ENCODE results near the gene GLS. TPM values are rescaled to one million over a fixed set of nuclear protein-coding genes. Genes with fewer than 3 reads are reported as not detected.

The GLS gene
- total RNA-seq, 3 donors from 2014 or later (not counting 1 experiment from before 2014, with no cell fraction given) = 279 to 322 (median 285) TPM

DNA sequence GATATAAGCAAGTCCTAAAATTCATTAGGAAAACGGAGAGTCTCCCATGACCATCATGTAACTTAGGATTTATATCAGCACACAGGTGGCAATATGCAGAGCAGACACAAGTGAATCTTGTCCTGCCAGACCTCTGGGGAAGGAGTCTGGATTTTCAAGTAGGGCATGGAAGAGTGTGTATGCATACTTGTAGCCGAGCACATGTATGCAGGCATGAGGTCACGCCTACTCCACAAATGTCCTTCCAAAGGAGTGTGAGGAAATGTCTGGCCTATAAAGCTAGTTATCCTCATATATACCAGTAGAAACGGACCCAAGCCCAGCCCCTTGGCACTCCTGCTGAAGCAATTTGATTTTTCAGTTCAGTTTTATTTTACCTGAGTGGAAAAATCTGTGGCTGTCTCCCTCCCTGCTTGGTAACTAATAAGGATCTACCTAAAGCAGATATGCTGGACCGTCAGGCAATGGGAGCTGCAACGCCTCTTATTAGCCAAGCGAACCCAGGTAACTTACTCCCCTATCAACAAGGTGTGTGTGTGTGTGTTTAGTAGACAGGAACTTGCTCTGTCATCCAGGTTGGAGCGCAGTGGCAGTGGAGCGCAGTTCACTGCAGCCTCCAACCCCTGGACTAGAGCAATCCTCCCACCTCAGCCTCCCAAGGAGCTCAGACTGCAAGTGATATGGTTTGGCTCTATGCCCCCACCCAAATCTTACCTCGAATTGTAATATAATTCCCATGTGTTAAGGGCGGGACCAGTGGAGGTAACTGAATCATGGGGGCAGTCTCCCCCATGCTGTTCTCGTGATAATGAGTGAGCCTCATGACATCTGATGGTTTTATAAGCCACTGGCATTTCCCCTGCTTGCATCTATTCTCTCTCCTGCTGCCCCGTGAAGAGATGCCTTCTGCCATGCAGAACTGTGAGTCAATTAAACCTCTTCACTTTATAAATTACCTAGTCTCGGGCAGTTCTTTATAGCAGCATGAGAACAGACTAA is 130.6 kb downstream of the GLS start:
- Histone ChIP-seq H3K27me3 (ENCODE audit: control insufficient read depth, insufficient read depth, low read length) (no peaks in the 10 kb centered on the region), H3K4me1 (ENCODE audit: control insufficient read depth, insufficient read depth, low read length) (peaks cover 39% of the 10 kb centered on the region), H3K4me3 (ENCODE audit: low read length) (no peak overlapping the region), H3K36me3 (ENCODE audit: control insufficient read depth, insufficient read depth, low read length) (peaks cover 42% of the 10 kb centered on the region), H3K9me3 (ENCODE audit: control insufficient read depth, insufficient read depth, low read length) (no peaks in the 10 kb centered on the region), H3K27ac (ENCODE audit: low read length) (no peak overlapping the region)
- H3K27me3 Mint-ChIP-seq (ENCODE audit: low read depth in 2 of 2) = no peaks in the 10 kb centered on the region
- ATAC-seq = no peak
- intact Hi-C loops (cut with micrococcal nuclease) = no loop called here
- peaks cover 12 to 16% of the 10 kb centered on the region in 2 donors for H3K4me1 Mint-ChIP-seq
- DNase-seq = no peak
- no peaks in the 10 kb centered on the region for H3K9me3 Mint-ChIP-seq
- H3K27ac Mint-ChIP-seq = no peak overlapping the region
- H3K36me3 Mint-ChIP-seq = peaks cover 17% of the 10 kb centered on the region
- 81% methylated on average over 10 of the region's 14 CpGs for WGBS (ENCODE audit: insufficient coverage)
- TF ChIP-seq, protein P1, sequence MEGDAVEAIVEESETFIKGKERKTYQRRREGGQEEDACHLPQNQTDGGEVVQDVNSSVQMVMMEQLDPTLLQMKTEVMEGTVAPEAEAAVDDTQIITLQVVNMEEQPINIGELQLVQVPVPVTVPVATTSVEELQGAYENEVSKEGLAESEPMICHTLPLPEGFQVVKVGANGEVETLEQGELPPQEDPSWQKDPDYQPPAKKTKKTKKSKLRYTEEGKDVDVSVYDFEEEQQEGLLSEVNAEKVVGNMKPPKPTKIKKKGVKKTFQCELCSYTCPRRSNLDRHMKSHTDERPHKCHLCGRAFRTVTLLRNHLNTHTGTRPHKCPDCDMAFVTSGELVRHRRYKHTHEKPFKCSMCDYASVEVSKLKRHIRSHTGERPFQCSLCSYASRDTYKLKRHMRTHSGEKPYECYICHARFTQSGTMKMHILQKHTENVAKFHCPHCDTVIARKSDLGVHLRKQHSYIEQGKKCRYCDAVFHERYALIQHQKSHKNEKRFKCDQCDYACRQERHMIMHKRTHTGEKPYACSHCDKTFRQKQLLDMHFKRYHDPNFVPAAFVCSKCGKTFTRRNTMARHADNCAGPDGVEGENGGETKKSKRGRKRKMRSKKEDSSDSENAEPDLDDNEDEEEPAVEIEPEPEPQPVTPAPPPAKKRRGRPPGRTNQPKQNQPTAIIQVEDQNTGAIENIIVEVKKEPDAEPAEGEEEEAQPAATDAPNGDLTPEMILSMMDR (IDR thresholded peaks at IDR 0.05) = no peak
- no peak overlapping the region for H3K4me3 Mint-ChIP-seq

DNA sequence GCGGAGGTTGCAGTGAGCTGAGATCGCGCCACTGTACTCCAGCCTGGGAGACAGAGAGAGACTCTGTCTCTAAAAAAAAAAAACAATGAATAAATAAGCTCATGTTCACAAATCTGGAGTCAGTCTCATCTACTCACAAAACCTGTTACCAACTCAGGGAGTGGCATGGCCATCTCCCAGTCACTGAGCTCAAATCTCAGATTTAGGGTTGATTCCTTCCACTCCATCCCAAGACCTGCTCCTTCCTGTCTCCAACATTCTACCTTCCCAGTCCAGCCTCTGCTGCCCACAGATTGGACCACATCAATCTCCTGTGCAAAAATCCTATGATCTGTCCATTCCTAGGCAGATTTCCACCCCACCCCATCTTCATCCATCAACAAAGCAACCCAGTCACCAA is 131.7 kb downstream of the GLS start:
- Histone ChIP-seq H3K27me3 (ENCODE audit: control insufficient read depth, insufficient read depth, low read length) (no peaks in the 10 kb centered on the region), H3K4me3 (ENCODE audit: low read length) (peak overlapping the region; percentile 73), H3K4me1 (ENCODE audit: control insufficient read depth, insufficient read depth, low read length) (peaks cover 39% of the 10 kb centered on the region), H3K9me3 (ENCODE audit: control insufficient read depth, insufficient read depth, low read length) (no peaks in the 10 kb centered on the region), H3K27ac (ENCODE audit: low read length) (no peak overlapping the region), H3K36me3 (ENCODE audit: control insufficient read depth, insufficient read depth, low read length) (peaks cover 30% of the 10 kb centered on the region)
- Mint-ChIP-seq H3K36me3 (peaks cover 8% of the 10 kb centered on the region), H3K4me3 (no peak overlapping the region), H3K27ac (no peak overlapping the region), H3K9me3 (no peaks in the 10 kb centered on the region), H3K27me3 (ENCODE audit: low read depth in 2 of 2) (no peaks in the 10 kb centered on the region), H3K4me1 (peaks cover 5 to 16% of the 10 kb centered on the region in 2 donors)
- intact Hi-C loops (cut with micrococcal nuclease) = no loop called here
- ATAC-seq (no peak), DNase-seq (no peak)
- TF ChIP-seq, protein P1 (IDR thresholded peaks at IDR 0.05) = no peak
- 92% methylated on average over 3 of the region's 3 CpGs for WGBS (ENCODE audit: insufficient coverage)

DNA sequence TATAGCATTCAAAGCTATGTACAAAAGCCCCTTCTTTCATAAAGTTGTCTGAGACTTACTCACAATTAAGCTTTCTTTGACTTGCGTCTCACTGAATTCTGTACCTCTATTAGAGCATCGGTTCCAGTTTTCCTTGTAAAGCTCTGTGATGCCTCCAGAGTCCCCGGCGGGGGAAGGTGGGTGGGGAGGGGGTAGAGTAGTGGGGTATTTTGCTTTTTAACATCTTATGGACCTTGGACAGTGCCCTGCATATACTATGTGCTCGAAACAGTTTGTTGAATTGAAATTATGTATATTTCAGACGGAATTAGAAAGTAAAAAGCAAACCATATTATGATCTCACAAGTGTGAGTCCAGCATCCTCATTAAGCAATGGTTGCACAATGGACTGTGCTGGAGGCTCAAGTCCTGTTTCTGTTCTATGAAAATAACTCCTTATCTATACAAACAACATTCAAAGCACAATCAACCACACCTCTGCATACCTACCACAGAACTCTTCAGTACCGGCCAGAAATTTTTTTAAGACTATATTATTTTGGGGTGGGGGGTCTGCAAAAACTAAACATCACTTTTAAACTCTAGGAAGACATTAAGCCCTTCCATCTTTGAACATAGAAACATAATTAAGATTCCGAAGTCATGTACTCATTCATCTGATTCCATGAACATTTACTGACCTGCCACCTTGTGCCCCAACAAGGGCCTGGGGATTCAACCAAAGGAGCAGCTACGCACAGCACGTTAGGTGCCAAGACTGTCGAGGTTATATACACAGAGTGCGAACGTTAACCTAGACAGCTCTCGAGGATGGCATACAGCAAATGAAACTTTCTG is 132.4 kb downstream of the GLS start:
- peaks cover 6% of the 10 kb centered on the region for H3K36me3 Mint-ChIP-seq
- Histone ChIP-seq H3K27me3 (ENCODE audit: control insufficient read depth, insufficient read depth, low read length) (no peaks in the 10 kb centered on the region), H3K4me3 (ENCODE audit: low read length) (peak overlapping the region; percentile 73), H3K36me3 (ENCODE audit: control insufficient read depth, insufficient read depth, low read length) (peaks cover 23% of the 10 kb centered on the region), H3K9me3 (ENCODE audit: control insufficient read depth, insufficient read depth, low read length) (no peaks in the 10 kb centered on the region), H3K27ac (ENCODE audit: low read length) (peak overlapping the region; percentile 97), H3K4me1 (ENCODE audit: control insufficient read depth, insufficient read depth, low read length) (peaks cover 39% of the 10 kb centered on the region)
- ATAC-seq (peak in 2 of 3 donors; percentile 2 to 7), DNase-seq (no peak)
- no peak overlapping the region for H3K4me3 Mint-ChIP-seq
- peaks cover 5 to 15% of the 10 kb centered on the region in 2 donors for H3K4me1 Mint-ChIP-seq
- intact Hi-C loops (cut with micrococcal nuclease) = no loop called here
- no peaks in the 10 kb centered on the region for H3K27me3 Mint-ChIP-seq (ENCODE audit: low read depth in 2 of 2)
- TF ChIP-seq, protein P1 (IDR thresholded peaks at IDR 0.05) = no peak
- H3K9me3 Mint-ChIP-seq = no peaks in the 10 kb centered on the region
- H3K27ac Mint-ChIP-seq = no peak overlapping the region
- WGBS (ENCODE audit: insufficient coverage) = 40% methylated on average over 13 of the region's 14 CpGs
